Measurements from ENCODE around the gene EME2.

The EME2 gene

GRCh38 chr16:1779741-1780676 lies 7.4 kb downstream of the EME2 start:
- no peak for DNase-seq

DNA sequence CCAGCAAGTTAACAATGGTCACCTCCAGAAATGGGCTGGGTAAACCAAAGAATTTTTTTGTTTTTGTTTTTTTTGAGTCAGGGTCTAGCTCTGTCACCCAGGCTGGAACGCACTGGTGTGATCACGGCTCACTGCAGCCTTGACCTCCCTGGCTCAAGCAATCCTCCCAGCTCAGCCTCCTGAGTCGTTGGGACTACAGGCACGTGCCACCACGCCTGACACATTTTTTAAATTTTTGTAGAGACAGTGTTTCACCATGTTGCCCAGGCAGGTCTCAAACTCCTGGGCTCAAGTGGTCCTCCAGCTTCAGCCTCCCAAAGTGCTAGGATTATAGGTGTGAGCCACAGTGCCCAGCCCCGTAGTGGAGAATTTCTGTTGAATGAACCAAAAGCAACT lies 8.1 kb downstream of the EME2 start:
- DNase-seq = no peak

DNA sequence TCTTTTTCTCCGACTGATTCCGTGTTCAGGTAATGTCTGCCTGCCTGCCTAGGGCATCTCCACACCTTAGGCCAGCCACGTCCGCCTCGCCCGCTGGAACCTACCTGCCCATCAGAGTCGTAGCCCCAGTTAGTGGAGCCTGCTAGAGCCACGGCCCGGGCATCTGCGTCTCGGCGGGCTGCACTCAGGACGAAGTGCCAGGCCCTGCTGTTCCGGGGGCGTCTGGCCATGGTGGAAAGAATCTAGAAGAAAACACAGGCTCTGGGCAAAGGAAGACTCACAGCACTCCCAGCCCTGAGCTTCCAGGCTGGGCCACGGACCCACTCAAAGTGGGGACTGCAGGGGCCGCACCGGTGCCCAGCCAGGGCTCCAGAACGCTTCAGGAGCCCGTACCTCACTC lies 8.6 kb downstream of the EME2 start:
- DNase-seq = no peak

GRCh38 chr16:1781758-1782407 lies 9.3 kb downstream of the EME2 start:
- DNase-seq = no peak

DNA sequence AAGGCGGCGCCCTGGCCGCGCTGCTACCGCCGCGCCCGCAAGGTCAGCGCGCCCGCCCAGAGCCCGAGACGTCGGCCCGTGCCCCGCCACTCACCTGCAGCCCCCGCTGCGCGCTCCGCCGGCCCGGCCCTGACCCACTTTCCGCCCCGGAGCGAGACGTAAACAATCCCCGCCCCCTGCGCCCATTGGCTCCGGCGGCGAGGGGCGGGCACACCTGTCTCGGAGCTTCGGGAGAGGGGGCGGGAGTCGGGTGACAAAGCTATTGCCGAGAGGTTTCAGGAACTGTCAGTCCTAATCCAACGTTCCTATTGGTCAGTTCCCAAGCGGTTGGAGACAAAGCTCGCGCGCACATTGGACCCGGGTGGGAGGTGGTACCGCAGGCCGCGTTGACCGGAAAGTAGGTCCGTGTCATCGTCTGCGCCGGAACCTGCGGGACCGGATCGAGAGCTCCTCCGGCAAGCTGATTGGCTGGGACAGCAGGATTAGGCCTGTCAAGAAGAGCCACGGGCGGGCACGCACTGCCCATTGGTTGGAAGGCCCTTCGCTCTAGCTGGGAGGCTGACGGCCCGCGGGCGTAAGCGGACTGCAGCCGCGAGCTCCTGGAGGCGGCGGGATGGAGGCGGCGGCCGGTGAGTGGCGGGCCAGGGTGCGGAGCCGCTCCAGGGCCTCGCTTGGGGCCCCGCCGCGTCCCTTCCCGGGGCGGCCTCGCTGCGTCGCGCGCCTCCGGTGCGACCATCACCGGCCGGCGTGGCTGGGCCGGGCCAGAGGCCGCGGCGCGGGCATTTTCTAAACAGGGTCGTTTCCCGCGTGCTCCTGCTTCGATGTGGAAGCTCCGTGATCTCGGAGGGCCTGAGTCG lies 10.0 kb downstream of the EME2 start, which contains the start of the genes NUBP2 and SPSB3:
NUBP2 (plus strand) TSS at position 553 of the 857 bp plus-strand sequence; CDS start at position 614, 61 bp downstream.
SPSB3 (minus strand) TSS at position 164 of the 857 bp plus-strand sequence. CDS start 1,088 bp downstream, outside the sequence.
- peak; percentile 100 for DNase-seq

DNA sequence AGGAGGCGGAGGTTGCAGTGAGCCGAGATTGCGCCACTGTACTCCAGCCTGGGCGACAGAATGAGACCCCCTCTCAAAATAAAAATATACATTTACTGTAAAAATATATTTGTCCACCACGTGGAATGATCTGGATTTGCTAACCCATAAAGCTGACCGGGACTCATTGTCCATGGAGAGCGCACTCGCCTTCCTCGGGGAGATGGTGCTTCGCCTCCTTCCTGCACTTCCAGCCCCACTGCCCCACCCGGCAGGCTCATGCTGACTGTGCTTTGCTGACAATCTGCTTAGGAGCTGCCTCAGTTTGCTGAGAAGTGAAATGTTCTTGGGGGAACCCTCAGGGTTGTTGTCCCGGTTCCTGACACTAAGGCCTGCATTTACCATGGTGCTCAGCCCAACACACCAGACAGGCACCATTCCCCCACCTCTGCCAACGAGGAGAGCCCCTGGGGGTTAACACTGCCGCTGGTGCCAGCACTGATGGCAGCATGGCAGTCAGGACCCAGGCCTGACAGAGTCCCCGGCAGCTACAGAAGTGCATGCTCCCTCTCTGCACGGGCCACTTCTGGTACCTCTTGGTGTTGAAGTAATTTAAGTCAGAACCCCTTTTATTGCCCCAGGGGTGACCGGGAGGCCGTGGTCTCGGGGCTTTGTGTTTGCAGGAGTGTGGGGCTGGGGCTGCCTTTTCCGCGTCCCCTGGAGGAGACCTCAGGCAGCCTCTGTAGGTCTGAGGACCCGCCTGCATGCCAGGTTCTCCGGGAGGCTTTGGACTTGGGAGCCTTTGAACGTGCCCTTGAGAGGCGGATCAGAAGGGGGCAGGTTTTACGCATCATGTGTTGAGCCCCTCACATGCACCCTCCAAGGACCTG lies 12.6 kb downstream of the EME2 start:
- DNase-seq = no peak

DNA sequence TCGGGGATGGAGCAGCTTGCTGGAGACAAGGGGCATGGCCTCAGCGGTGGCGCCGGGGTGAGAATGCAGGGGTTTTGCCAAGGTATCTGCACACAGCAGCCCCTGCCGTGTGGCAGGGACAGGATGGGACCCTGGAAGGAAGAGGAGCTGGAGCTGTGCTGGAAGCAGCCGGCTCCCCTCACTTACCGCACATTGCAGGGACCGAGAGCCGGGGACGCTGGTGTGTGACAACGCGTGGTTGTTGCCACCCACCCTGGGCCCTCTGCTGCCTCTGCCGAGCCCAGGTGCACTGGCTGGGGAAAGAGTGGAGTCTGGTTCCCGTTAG lies 13.2 kb downstream of the EME2 start:
- no peak for DNase-seq

GRCh38 chr16:1786242-1787055 lies 13.8 kb downstream of the EME2 start:
- no peak for DNase-seq

GRCh38 chr16:1787056-1787321 lies 14.4 kb downstream of the EME2 start:
- no peak for DNase-seq

GRCh38 chr16:1787322-1788094 lies 14.9 kb downstream of the EME2 start:
- no peak for DNase-seq

DNA sequence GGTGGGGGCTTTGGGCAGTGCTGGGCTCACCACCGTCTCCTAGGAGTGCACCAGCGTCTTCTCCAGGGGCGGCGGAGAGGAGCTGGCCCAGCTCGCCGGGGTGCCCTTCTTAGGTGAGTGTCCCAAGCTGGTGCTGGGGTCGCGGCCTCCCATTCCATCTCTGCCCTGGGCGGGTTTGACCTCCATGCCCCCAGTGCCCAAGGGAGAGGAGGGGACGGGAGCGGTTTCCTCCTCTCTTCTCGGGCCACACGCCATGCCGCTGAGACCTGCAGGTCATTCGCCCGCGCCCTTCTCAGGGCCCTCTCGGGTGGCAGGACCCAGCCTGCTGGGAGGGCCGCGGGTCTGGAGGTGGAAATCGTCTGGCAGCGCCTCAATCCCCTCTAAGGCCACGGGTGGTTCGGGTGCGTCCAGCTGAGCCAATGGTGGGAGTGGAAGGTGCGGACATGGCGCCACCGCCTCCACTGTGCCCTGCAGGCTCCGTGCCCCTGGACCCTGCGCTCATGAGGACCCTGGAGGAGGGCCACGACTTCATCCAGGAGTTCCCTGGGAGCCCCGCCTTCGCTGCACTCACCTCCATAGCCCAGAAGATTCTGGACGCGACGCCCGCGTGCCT lies 15.6 kb downstream of the EME2 start:
- no peak for DNase-seq

DNA sequence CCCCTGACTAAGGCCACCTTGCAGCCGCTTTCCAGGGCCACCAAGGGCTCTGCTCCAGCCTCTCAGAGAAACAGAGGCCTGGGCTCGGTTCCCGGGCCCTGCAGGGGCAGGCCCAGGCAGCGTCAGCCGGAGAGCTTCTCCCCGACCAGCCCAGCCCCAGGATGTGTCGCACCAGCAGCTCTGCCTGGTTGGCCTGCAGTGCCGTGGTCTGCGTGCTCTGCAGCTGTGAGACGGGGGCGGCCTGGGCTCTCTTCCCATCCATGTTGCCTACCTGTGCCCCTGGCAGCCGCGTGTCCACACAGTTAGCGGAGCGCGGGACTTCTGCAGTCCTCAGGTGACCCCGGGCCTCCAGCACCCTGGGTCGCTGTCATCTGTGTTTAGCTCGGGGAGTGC lies 16.1 kb downstream of the EME2 start:
- no peak for DNase-seq

DNA sequence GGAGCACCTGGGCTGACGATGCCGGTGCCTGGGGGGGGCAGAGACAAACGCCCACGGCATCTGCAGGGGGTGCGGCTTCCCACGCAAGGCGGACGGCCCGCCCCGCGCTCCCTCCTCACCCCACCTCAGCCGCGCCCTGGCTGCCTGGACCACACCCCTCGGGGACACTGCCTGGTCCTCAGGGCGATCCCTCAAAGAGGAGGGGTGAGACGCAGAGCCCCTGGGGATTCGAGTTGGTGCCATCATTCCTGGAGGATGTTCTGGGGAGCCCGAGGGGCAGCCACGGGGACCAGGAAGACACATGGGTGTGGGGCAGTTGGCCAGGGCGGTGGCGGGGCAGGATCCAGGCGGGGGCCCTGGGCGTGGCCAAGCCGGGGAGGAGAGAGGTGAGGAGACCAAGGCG lies 17.0 kb downstream of the EME2 start:
- DNase-seq = no peak

DNA sequence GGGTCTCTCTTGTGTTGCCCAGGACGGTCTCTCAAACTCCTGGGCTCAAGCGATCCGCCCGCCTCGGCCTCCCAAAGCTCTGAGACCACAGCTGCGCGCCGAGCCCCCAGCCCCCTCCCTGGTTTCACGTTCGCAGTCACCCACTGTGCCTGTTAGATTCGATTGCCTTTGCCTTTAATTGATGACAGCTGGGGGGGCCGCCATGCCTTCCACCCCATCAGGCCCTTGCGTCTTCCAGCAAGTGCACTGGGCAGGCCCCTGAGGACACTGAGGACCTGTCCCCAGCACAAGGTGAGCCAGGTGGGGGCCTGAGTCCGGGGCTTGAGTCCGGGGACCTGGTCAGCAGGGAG lies 17.6 kb downstream of the EME2 start:
- DNase-seq = no peak

GRCh38 chr16:1790611-1791255 lies 18.1 kb downstream of the EME2 start:
- no peak for DNase-seq

- no peak for DNase-seq
These were observed 18.8 kb downstream of the EME2 start for GRCh38 chr16:1791256-1791942.

GRCh38 chr16:1791943-1792812 lies 19.6 kb downstream of the EME2 start:
- DNase-seq = no peak
